HG02840 (cell line): ENCODE results near the gene MYOF.
"Not testable (repeated sequence)": the region's sequence is repeated elsewhere in the genome, so short reads cannot be mapped to it uniquely, and the experiment has no call there.

Source experiments
- ATAC-seq: cut with Tn5 transposase; IDR thresholded peaks from one replicate; pipeline ENCODE4 v1.9.1; 2021; ENCODE audit warnings: mild to moderate bottlenecking, moderate library complexity, moderate number of reproducible peaks; ENCODE audit not compliant: unreplicated experiment, low FRiP score

The MYOF gene

GRCh38 chr10:93434991-93435491 lies 47.1 kb downstream of the MYOF start:
- ATAC-seq: no peak

GRCh38 chr10:93431361-93431760 lies 50.8 kb downstream of the MYOF start:
- no peak for ATAC-seq

GRCh38 chr10:93425861-93426260 lies 56.3 kb downstream of the MYOF start:
- ATAC-seq: no peak

GRCh38 chr10:93422118-93422517 lies 60.0 kb downstream of the MYOF start:
- no peak for ATAC-seq

- no peak for ATAC-seq
Measured at GRCh38 chr10:93420944-93421825, 60.9 kb downstream of the MYOF start.

- ATAC-seq: no peak
Measured at GRCh38 chr10:93420091-93420490, 62.0 kb downstream of the MYOF start.

- ATAC-seq: not testable (repeated sequence)
Measured at GRCh38 chr10:93419016-93419415, 63.1 kb downstream of the MYOF start.

GRCh38 chr10:93417921-93418320 lies 64.2 kb downstream of the MYOF start:
- no peak for ATAC-seq

- ATAC-seq: no peak
Measured at GRCh38 chr10:93417266-93417665, 64.9 kb downstream of the MYOF start.

GRCh38 chr10:93416824-93417223 lies 65.3 kb downstream of the MYOF start:
- no peak for ATAC-seq

GRCh38 chr10:93415693-93416092 lies 66.4 kb downstream of the MYOF start:
- ATAC-seq: no peak

- no peak for ATAC-seq
Measured at GRCh38 chr10:93413252-93413689, 68.9 kb downstream of the MYOF start.

GRCh38 chr10:93412801-93413200 lies 69.3 kb downstream of the MYOF start:
- no peak for ATAC-seq

- ATAC-seq: no peak
Measured at GRCh38 chr10:93410697-93411348, 71.3 kb downstream of the MYOF start.

- ATAC-seq: no peak
Measured at GRCh38 chr10:93408783-93409182, 73.4 kb downstream of the MYOF start.

GRCh38 chr10:93406364-93407145 lies 75.6 kb downstream of the MYOF start:
- ATAC-seq: no peak

GRCh38 chr10:93404048-93404354 lies 78.1 kb downstream of the MYOF start:
- ATAC-seq: no peak

GRCh38 chr10:93403152-93404047 lies 78.7 kb downstream of the MYOF start:
- ATAC-seq: no peak

GRCh38 chr10:93402192-93402591 lies 79.9 kb downstream of the MYOF start:
- ATAC-seq: no peak

- ATAC-seq: no peak
Measured at GRCh38 chr10:93398528-93398927, 83.6 kb downstream of the MYOF start.
